Stimulated activated naive CD4-positive, alpha-beta T cell treated with Interleukin-2 at 50 U/mL for 16 hours (primary cell): Measurements from ENCODE around the gene SPSB1.

ENCODE experiments used
- DNase-seq: peaks from one replicate; lab custom pipeline; 2025; lab: John Stamatoyannopoulos, UW

The SPSB1 gene

GRCh38 chr1:9391620-9392019, 98.9 kb downstream of the SPSB1 start:
- DNase-seq, result no peak

DNA sequence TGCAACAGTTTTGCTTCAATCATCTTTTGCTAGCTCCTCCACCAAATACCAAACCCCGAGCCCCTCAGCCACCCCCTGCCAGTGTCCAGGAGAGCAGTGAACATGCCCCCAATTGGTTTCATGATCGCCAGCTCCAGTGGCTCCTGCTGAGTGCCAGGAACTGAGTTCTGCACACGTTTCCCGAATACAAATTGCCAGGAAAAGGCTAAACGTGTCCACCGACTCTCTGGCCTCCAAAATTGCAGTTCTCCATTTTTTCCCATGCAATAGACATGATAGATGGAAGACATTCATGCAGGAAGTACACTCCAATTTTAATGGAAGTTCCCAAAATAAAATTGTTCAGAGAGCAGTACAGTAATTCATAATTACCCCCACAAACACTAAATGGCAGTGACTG, 101.3 kb downstream of the SPSB1 start:
- no peak for DNase-seq

DNA sequence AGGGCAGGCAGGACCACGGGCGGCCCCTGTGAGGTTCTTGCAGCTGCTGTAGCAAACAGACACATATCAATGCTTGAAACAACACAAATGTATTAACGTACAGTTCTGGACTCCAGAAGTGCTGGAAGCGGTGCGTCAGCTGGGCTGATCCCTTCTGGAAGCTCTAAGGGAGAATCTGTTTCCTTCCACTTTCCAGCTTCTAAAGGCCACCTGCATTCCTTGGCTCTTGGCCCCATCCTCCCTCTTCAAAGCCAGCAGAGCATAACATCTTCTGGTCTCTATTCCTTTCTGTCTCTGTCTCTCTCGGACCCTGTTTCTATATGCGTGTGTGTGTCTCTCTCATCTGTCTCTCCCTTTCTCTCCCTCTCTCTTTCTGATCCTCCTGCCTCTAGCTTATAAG, 102.3 kb downstream of the SPSB1 start:
- DNase-seq, result no peak

- DNase-seq, result no peak
Measured at GRCh38 chr1:9397047-9397446, 104.4 kb downstream of the SPSB1 start.

- DNase-seq, result no peak
Measured at GRCh38 chr1:9397997-9398526, 105.4 kb downstream of the SPSB1 start.

GRCh38 chr1:9399510-9400424, 107.1 kb downstream of the SPSB1 start:
- no peak for DNase-seq

GRCh38 chr1:9400425-9401079, 107.9 kb downstream of the SPSB1 start:
- DNase-seq, result no peak

- DNase-seq, result no peak
Measured at GRCh38 chr1:9401080-9401453, 108.4 kb downstream of the SPSB1 start.

GRCh38 chr1:9402256-9402616, 109.5 kb downstream of the SPSB1 start:
- no peak for DNase-seq

GRCh38 chr1:9402717-9403225, 110.1 kb downstream of the SPSB1 start:
- no peak for DNase-seq

DNA sequence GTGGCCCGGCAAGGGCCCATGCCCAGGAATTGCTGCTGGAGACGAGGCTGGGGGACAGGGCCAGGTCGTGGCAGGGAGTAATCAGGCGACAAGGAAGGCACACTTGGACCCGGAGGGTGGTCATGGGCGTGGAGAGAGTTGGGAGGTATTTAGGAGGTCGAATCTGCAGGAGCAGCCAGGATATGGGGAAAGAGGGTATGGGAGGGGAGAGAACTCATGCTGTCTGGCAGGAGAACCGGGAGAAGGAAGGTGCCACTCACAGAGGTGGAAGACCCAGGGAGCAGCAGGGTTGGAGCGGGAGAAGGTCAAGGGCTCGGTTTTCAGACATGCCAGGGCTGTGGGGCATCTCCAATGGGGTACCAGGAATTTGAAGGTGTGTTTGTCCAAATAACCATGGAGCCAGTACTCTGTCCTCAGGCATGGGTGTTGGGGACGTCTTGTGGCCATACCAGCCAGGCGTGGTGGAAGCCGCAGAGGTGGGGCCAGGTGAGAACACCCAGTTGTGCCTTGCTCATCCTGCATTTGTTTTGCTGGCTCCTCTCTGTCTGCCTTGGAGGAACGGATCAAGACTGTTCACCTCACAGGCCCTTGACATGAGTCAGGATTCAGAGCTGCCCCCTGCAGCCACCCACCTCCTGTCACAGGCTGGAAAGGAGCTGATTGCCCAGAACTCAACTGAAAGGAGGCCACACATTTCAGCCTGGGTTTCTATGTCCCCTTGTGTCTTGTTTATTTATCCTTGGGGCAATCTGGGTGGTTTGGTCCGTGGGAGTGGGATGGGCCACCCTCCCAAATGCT, 111.6 kb downstream of the SPSB1 start:
- DNase-seq, result no peak

DNA sequence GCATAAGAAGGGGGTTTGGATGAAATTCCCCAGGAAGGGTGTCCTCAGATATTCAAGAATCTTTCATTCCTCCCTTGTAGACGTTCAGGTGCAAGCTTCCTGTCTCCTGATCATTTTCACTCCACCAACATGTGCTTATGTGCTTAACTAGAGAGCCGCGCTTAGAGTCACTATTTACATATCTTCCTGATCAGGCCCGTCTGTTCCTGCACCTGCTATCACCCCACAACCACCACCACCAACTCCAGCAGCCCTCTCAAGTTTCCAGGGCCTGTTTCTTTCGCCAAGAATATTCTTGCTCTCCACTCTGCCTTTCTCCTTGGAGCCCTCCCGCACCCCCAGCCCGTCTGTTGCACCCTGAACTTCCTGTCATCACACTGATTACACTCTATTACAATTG, 113.4 kb downstream of the SPSB1 start:
- DNase-seq, result no peak

GRCh38 chr1:9410737-9411297, 118.1 kb downstream of the SPSB1 start:
- DNase-seq, result no peak

GRCh38 chr1:9413071-9413876, 120.6 kb downstream of the SPSB1 start:
- DNase-seq, result peak; percentile 79

DNA sequence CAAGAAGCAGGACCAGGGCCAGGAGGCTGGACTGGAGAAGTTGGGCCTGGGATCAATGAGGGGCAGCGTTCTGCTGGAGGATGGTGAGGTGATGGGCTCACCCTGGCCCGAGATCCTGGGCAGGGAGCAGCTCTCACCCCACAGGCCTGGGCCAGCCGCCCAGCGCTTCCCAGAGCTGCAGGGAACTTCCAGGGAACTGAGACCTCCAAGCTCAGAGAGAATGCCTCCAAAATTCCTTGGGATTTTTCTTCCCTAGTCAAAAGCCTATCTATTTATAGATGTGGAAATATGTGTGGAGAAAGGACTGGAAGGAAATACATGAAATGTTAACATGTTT, 121.2 kb downstream of the SPSB1 start:
- no peak for DNase-seq

DNA sequence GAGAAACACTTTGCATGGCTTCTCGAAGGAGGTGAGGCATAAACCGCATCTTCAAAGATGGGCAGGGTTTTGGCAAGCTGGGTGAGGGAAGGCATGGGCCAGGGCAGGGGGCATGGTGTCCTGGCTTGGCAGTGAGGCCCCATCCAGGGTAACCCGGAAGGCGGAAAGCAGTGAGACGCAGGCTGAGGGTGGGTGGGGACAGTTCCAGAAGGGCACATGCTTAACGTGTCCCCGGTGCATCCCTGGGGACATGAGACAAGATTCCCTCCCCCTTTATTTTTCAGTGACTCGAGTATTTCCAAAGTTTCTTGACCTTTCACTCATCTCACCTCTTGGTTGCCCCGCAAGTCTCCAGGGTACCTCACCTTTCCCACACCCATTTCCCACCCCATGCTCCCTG, 123.8 kb downstream of the SPSB1 start:
- DNase-seq, result peak; percentile 10

DNA sequence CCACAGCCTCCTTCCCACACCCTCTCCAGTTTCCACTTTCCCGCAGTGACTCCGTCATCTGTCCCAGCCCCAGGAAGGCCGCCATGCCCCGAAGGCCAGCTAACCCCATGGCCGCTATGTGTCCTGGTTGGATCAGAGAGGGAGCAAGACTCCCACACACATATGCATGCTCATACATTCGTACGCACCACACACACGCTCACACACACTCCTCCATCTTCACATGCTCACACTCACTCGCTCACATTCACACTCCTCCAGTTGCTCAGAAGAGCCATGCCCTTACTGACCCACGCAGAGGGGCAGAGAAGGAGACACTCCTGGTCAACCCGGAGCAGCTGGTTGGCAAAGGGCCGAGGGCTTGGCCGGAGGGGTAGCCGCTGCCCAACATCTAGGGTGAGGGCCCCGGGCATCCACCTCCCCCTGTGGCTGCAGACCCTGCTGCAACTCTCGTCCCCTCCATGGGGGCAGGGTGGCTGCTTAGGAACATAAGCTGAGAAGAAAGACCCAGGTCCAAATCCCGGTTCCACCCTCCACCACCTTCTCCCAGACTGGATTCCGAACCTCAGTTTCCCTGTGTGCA, 124.3 kb downstream of the SPSB1 start:
- DNase-seq, result no peak

DNA sequence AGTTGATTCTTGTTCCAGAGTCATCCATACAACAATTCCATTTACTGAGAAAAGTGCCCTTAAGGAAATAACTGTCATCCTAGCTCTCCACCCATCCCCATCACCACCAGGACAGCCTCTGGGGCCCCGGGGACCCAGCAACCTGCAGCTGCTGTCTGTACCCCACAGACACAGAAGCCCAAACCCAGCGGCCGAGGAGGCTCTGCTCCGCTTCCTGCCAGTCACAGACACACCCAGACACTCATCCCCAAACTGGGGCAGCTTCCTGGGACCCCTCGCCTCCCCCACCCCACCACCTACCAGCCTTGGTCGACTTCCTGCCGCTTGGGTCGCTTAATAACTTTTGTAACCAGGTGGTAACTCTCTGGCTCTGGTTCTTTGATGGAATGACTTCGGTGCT, 125.0 kb downstream of the SPSB1 start:
- no peak for DNase-seq

DNA sequence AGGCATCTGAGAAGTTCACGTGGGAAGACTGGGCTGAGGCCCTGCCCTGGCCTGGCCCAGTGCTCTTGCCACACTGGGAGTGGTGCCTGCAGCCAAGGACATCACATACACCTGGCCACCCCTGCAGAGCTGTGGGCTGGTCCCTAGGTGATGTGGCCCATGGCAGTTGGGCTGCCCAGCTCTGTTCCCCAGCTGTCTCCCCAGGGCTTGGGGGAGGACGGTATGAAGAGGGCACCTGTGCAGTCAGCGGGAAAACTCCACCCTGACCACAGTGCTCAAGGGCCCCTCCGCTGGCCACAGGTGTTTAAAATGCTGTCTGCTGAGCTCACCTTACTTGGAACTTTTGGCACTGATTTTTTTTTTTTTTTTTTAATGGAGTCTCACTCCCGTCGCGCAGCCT, 126.2 kb downstream of the SPSB1 start:
- no peak for DNase-seq
